Ishikawa (cell line): Measurements from ENCODE around the gene KCNMB1.

Source experiments
- CEBPB ChIP-seq: IDR thresholded peaks from 2 replicates; pipeline ENCODE4 v1.6.1; 2012
- CREB1 ChIP-seq: IDR thresholded peaks from 2 replicates; pipeline ENCODE4 v1.6.1; 2012; ENCODE audit warnings: low read depth
- EGR1 ChIP-seq: IDR thresholded peaks from 2 replicates; pipeline ENCODE4 v1.6.1; 2012
- EP300 ChIP-seq: IDR thresholded peaks from 2 replicates; pipeline ENCODE4 v1.6.1; 2012; ENCODE audit warnings: borderline replicate concordance
- FOXM1 ChIP-seq: IDR thresholded peaks from 2 replicates; pipeline ENCODE4 v1.6.1; 2012; ENCODE audit warnings: low read depth, borderline replicate concordance
- MAX ChIP-seq: IDR thresholded peaks from 2 replicates; pipeline ENCODE4 v1.6.1; 2012
- NFIC ChIP-seq: IDR thresholded peaks from 2 replicates; pipeline ENCODE4 v1.6.1; 2012
- RAD21 ChIP-seq: IDR thresholded peaks from 2 replicates; pipeline ENCODE4 v1.6.1; 2012; ENCODE audit warnings: low read depth
- TAF1 ChIP-seq: IDR thresholded peaks from 2 replicates; pipeline ENCODE4 v1.6.1; 2012; ENCODE audit warnings: low read depth, mild to moderate bottlenecking
- TCF12 ChIP-seq: IDR thresholded peaks from 2 replicates; pipeline ENCODE4 v1.6.1; 2012; ENCODE audit warnings: low read depth
- TEAD4 ChIP-seq: IDR thresholded peaks from 2 replicates; pipeline ENCODE4 v1.6.1; 2012
- YY1 ChIP-seq: IDR thresholded peaks from 2 replicates; pipeline ENCODE4 v1.6.1; 2012; ENCODE audit warnings: low read depth
- ZBTB7A ChIP-seq: IDR thresholded peaks from 2 replicates; pipeline ENCODE4 v1.6.1; 2012; ENCODE audit warnings: low read depth
- TF ChIP-seq, protein P1 (sequence below): IDR thresholded peaks from 2 replicates; pipeline ENCODE4 v1.6.1; 2012; ENCODE audit warnings: low read depth, mild to moderate bottlenecking
- TF ChIP-seq, protein P2 (sequence below): IDR thresholded peaks from 2 replicates; pipeline ENCODE4 v1.6.1; 2012

The KCNMB1 gene

GRCh38 chr5:170362656-170363055 is 26.5 kb downstream of the KCNMB1 start:
- no peak for TF ChIP-seq EP300

- TF ChIP-seq TCF12 (no peak), CREB1 (no peak), EP300 (no peak), RAD21 (no peak), NFIC (no peak)
Observed at GRCh38 chr5:170362102-170362501, 27.1 kb downstream of the KCNMB1 start.

GRCh38 chr5:170361616-170362015 is 27.6 kb downstream of the KCNMB1 start:
- TF ChIP-seq TCF12 (no peak), NFIC (no peak), MAX (no peak), CREB1 (no peak), EP300 (no peak), EGR1 (no peak), TEAD4 (no peak), ZBTB7A (no peak), FOXM1 (no peak), CEBPB (no peak), YY1 (no peak), RAD21 (no peak), TAF1 (no peak)
- TF ChIP-seq, protein P1, sequence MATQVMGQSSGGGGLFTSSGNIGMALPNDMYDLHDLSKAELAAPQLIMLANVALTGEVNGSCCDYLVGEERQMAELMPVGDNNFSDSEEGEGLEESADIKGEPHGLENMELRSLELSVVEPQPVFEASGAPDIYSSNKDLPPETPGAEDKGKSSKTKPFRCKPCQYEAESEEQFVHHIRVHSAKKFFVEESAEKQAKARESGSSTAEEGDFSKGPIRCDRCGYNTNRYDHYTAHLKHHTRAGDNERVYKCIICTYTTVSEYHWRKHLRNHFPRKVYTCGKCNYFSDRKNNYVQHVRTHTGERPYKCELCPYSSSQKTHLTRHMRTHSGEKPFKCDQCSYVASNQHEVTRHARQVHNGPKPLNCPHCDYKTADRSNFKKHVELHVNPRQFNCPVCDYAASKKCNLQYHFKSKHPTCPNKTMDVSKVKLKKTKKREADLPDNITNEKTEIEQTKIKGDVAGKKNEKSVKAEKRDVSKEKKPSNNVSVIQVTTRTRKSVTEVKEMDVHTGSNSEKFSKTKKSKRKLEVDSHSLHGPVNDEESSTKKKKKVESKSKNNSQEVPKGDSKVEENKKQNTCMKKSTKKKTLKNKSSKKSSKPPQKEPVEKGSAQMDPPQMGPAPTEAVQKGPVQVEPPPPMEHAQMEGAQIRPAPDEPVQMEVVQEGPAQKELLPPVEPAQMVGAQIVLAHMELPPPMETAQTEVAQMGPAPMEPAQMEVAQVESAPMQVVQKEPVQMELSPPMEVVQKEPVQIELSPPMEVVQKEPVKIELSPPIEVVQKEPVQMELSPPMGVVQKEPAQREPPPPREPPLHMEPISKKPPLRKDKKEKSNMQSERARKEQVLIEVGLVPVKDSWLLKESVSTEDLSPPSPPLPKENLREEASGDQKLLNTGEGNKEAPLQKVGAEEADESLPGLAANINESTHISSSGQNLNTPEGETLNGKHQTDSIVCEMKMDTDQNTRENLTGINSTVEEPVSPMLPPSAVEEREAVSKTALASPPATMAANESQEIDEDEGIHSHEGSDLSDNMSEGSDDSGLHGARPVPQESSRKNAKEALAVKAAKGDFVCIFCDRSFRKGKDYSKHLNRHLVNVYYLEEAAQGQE, result no peak
- TF ChIP-seq, protein P2, sequence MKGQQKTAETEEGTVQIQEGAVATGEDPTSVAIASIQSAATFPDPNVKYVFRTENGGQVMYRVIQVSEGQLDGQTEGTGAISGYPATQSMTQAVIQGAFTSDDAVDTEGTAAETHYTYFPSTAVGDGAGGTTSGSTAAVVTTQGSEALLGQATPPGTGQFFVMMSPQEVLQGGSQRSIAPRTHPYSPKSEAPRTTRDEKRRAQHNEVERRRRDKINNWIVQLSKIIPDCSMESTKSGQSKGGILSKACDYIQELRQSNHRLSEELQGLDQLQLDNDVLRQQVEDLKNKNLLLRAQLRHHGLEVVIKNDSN, result no peak

DNA sequence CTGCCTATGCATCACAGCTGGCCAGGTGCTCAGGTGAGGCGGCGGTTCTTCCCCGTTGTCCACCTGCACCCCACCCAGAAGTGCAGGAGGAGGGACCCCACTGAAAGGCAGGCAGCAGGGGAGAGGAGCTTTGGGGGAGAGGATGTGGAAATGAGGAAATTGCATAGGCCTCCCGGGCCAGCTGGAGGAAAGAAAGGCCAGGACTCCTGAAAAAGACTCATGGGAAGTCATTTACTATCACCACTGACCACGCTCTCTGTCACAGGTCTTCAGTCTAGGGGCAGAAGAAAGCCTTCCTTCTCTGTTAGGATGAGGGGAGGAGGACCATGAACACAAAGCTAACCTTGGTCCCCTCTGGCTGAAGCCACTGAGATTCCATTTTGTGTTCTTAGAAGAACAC is 28.1 kb downstream of the KCNMB1 start:
- TF ChIP-seq TAF1 (no peak), NFIC (no peak), TCF12 (no peak), ZBTB7A (no peak), YY1 (no peak), MAX (no peak), CREB1 (no peak), EGR1 (no peak), CEBPB (no peak), TEAD4 (no peak), EP300 (no peak)
- TF ChIP-seq, protein P1, result no peak
- TF ChIP-seq, protein P2, result no peak

GRCh38 chr5:170360709-170361108 is 28.5 kb downstream of the KCNMB1 start:
- TF ChIP-seq FOXM1, result no peak
- no peak for TF ChIP-seq TCF12
- TF ChIP-seq RAD21, result no peak
- TF ChIP-seq CREB1, result no peak
- TF ChIP-seq TAF1, result no peak
- TF ChIP-seq EGR1, result no peak
- TF ChIP-seq EP300, result no peak

- TF ChIP-seq CREB1 (no peak), CEBPB (no peak), ZBTB7A (no peak), TAF1 (no peak), NFIC (no peak), TCF12 (no peak), EGR1 (no peak)
- TF ChIP-seq, protein P1, result no peak
- TF ChIP-seq, protein P2, result no peak
Observed at GRCh38 chr5:170357955-170358444, 31.2 kb downstream of the KCNMB1 start.
